GM18499 (cell line): ENCODE measurements around the gene KCNMB4.
A peak's percentile ranks its signal among the peaks of the same experiment; 100 is the strongest.

ENCODE experiments used
- ATAC-seq: cut with Tn5 transposase; IDR thresholded peaks from one replicate; pipeline ENCODE4 v1.9.1; 2021; ENCODE audit warnings: moderate number of reproducible peaks; ENCODE audit not compliant: insufficient read depth, unreplicated experiment

The KCNMB4 gene

GRCh38 chr12:70365648-70366518, at the start of gene KCNMB4:
TSS of gene KCNMB4 (plus strand) at chr12:70366290. CDS start at chr12:70366735, 445 bp downstream.
- ATAC-seq: peak; percentile 38

DNA sequence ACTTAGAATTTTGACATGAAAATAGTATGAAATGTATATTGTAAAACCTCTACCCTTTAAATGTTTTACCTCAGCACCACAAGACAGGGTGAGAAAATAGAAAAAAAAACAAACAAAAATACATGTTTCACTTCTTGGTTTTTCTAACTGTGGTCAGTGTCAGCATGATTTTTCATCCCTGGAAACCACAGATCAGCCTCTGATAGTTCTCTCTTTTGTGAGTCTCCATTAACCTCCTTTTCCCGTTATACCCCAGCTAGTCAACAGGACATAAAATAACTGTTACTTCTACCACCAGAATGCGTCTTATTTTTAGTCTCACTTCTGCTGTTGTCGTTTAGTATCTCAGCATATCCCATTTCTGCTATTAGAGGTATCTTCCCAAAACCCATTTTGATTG, 48.3 kb upstream of the KCNMB4 start:
- ATAC-seq: peak; percentile 86

DNA sequence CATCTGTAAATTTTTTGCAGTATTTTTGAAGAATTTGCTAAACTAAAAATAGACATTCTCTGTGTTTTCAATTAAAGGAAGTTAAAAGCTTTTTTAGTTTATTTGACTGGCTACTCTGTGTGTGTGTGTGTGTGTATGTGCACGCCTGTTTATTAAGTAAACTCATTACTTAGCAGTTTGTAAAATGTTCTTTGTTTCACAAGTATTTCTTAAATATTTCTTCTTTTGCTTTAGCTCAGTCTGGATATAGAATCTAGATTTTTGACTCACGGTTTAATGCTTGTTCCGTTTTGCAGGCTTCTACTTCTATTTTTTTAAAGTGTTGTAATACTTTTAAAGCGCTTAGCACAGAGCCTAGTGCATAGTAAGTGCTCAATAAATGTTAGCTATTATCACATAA, 46.5 kb upstream of the KCNMB4 start:
- no peak for ATAC-seq

- no peak for ATAC-seq
Measured at GRCh38 chr12:70321191-70321590, 44.9 kb upstream of the KCNMB4 start.

DNA sequence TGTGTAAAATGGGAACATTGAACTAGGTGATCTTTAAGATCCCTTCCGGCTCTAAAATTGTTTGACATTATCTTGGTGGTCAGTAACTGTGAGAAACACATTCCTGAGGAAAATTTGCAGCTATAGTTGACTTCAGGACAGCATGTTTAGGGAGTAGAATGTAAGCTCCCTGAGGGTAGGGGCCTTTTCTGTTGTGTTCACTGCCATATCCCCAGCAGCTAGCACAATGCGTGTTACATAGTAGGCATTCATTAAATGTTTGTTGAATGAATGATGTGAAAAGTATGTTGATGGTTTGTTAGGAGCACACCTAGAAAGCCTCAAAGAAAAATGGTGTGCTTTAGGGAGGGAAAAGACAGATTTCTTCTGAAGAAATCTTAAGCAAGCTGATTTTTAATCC, 38.5 kb upstream of the KCNMB4 start:
- ATAC-seq: no peak

DNA sequence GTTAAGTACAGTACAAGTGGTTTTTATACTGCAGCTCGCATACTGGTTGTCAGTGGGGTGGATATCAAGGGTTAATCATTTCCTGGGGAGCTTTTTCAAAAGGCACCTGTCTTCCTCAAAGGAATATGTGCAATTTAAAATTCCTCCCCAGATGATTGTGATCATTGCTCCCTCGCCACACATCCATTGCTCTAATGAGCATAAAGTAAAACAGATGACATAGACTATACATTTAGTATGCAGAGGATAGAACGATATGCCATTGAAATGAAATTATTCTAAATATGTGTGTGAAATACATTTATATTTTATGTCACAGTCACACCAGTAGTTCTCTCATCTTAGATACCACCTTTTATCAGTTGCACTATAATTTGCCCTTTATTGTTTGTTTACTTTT, 36.4 kb upstream of the KCNMB4 start:
- no peak for ATAC-seq

GRCh38 chr12:70330158-70330557, 35.9 kb upstream of the KCNMB4 start:
- no peak for ATAC-seq

DNA sequence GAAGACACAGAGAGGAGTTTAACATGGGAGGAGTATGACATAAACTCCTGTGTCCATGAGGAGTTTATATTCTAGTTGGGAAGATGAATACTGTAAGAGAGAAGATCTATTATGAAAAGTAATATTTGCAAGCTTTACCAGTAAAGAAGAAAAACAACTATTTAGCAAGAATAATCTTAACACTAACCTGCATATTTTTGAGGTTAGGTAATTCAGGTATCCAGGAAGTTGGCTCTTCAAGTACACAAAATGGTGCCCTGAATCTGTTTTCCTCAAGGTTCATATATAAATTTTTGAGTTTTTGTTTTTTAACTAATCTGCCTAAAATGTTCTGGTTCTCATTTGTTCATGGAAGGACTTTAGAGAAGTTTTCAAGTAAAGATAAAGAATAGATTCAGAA, 33.9 kb upstream of the KCNMB4 start:
- ATAC-seq: no peak

- ATAC-seq: no peak
Measured at GRCh38 chr12:70334742-70335141, 31.3 kb upstream of the KCNMB4 start.

- no peak for ATAC-seq
Measured at GRCh38 chr12:70338531-70338930, 27.6 kb upstream of the KCNMB4 start.

GRCh38 chr12:70351076-70351475, 15.0 kb upstream of the KCNMB4 start:
- no peak for ATAC-seq

GRCh38 chr12:70353780-70354660, 12.1 kb upstream of the KCNMB4 start:
- ATAC-seq: no peak

GRCh38 chr12:70354787-70355186, 11.3 kb upstream of the KCNMB4 start:
- no peak for ATAC-seq

- ATAC-seq: no peak
Measured at GRCh38 chr12:70355972-70356371, 10.1 kb upstream of the KCNMB4 start.

GRCh38 chr12:70359458-70360197, 6.5 kb upstream of the KCNMB4 start:
- no peak for ATAC-seq

DNA sequence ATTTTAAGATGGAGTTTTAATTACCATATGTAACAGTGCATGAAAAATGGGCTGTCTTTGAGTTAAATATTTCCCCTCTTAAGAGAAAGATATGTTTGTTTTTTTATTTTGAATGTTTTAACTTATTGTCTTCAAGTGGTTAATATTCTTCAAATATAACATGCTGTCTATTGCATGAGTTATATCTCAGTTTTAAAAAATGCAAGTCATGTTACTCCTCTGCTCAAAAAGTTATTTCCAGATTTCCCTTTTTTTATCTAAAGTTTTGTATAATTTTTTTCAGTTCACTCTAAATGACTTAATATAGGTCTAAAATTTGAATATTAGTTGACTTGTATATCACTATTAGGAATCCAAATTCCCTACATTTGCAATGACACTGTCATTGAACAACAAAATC, 5.9 kb upstream of the KCNMB4 start:
- no peak for ATAC-seq

GRCh38 chr12:70364695-70365397, 1.2 kb upstream of the KCNMB4 start:
- ATAC-seq: no peak

GRCh38 chr12:70365398-70365647, 767 bp upstream of the KCNMB4 start:
- ATAC-seq: no peak

DNA sequence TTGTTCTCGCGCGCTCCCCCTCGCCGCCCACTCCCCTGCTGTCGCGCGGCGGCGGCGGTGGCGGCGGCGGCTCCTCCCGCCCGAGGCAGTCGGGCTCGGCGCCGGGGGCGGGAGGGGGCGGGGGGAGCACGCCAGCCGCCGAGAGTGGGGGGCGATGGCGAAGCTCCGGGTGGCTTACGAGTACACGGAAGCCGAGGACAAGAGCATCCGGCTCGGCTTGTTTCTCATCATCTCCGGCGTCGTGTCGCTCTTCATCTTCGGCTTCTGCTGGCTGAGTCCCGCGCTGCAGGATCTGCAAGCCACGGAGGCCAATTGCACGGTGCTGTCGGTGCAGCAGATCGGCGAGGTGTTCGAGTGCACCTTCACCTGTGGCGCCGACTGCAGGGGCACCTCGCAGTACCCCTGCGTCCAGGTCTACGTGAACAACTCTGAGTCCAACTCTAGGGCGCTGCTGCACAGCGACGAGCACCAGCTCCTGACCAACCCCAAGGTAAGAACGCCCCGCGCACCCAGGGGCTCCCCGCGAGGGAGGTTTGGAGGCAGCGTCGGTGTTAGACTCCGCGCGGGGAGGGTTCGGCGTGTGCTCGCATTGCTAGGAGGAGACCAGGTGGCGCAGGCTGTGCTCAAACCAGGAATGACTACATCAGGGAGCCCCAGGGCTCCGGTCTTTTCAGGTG, 629 bp downstream of the KCNMB4 start:
- peak; percentile 30 for ATAC-seq
